NCI-H748 (cell line): Measurements from ENCODE around the gene MYL5.

ENCODE experiments used
- DNase-seq: peaks from one replicate; lab custom pipeline; 2025; ENCODE audit not compliant: unreplicated experiment; lab: John Stamatoyannopoulos, UW

Gene MYL5

DNA sequence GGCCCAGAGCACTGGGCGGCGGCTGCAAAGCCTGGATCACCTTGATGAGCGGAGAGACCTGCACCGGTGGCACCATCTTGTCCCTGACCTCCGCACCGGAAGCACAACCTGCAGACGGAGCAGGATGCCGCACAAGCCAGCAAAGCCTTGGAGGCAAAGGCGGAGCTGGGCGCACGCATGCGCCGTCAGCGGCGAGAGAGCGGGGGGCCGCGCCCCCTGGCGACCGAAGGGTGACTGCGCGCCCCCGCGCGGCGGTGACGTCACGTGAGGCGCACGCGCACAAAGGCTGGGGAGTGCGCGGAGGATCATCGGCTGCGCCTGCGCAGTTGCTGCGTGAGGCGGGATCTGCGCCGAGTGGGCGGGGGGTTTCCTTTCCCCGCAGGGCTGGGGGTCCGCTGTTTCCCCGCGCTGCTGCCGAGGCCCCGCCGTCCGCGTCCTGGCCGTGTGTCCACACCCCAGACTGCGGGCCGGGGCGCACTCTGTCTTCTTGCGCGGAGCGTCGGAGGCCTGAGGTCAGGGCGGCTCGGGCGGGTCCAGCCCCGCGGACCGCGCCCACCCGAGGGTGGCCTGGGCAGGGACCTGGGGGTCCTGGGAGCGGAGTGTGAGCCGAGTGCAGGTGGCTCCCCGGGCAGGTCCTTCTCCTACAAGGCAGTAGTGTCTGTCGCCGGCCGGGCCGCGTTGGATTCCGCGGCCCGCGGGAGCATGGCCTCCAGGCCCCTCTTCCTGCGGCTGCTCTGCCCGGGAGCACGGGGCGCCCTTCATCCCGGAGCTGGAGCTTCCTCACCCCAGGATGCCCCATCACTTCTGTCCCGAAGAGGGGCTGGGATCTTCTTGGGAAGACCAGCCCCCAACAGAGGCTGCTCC, at the start of gene MYL5, which contains the start of gene ATP5ME:
MYL5 (plus strand) TSS at position 371 of the 864 bp plus-strand sequence. CDS start 3,485 bp downstream, outside the sequence.
ATP5ME (minus strand) TSS at position 105 of the 864 bp plus-strand sequence; CDS start at position 76, 29 bp downstream.
- peak; percentile 82 for DNase-seq

GRCh38 chr4:624705-625590, 49.4 kb upstream of the MYL5 start, which contains the start of gene PDE6B:
Gene PDE6B (plus strand): TSS chr4:625573. CDS start chr4:625627, 54 bp downstream.
- DNase-seq: no peak

GRCh38 chr4:625631-626161, 48.6 kb upstream of the MYL5 start:
- no peak for DNase-seq

GRCh38 chr4:626201-627091, 47.9 kb upstream of the MYL5 start:
- DNase-seq: no peak

DNA sequence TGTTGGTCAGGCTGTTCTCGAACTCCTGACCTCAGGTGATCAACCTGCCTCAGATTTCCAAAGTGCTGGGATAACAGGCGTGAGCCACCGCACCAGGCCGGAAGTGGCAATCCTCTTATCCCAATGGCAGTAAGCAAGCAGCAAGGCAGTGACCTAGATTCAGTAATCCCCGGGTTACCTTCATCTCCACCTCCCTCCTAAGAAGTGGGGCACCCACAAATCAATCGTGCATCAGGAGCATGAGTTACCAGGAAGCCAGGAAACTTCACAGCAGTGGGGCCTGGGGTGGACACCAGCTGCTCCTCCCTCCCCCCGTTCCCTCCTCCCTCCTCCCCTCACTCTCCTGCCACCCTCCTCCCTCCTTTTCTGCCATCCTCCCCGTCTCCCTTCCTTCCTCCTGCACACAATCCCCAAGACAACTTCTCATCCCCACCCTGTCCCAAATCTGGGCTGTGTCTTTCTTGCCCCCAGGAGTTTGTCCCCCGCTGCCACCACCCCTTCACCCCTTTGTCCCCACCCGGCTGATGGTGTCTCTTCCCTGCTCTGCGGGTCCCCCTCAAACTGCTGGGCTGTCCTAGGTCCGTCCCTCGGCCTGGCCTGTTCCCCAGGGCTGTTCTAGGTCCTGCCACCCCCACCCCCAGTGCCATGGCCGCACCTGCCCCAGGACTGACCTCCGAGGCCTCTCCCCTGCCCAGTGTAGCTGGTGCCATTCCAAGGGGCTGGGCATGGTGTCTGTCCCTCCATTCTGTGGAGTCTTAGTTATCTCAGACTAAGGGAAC, 46.8 kb upstream of the MYL5 start:
- no peak for DNase-seq

- no peak for DNase-seq
These were observed 46.0 kb upstream of the MYL5 start for GRCh38 chr4:628311-628741.

DNA sequence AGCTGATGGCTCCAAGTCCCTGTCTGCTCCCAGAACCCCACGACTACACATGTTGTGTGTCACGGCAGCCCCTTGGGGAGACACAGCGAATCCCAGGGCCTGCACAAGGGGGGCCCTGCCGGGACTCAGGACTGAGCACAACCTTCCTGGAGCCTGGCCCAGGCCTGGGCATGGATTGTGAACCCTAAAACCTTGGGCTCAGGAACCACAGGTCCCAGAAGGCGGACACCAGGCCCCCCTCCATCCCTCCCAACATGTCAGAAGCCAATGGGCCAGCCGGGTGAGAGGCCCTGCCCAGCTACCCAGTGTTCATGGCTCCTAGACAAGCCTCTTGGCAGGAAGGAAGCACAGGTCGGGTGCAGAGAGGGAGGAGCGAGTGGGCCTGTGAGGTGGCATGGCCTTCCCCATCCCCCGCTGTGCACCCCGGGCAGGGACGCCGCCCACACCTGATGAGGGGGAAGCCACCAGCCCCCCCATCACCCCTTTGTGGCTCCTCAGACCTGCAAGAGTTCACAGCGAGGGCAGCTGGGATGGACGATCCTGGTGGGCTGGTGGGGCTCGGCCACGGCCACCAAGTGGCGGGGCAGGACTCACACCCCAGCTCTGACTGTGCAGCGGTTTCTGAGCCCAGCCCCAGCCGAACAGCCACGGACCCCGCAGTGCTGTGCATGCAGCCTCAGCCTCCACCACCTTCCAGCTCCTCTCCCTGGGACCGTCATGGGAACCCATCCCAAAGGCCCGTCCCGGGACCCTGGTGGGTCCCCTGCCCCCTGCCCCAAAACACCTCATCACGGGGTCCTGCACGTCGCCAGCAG, 45.3 kb upstream of the MYL5 start:
- no peak for DNase-seq

- DNase-seq: no peak
These were observed 44.8 kb upstream of the MYL5 start for GRCh38 chr4:629636-629914.

GRCh38 chr4:629915-630641, 44.3 kb upstream of the MYL5 start:
- DNase-seq: no peak

GRCh38 chr4:630656-631055, 43.7 kb upstream of the MYL5 start:
- DNase-seq: no peak

GRCh38 chr4:632196-632790, 42.0 kb upstream of the MYL5 start:
- no peak for DNase-seq

DNA sequence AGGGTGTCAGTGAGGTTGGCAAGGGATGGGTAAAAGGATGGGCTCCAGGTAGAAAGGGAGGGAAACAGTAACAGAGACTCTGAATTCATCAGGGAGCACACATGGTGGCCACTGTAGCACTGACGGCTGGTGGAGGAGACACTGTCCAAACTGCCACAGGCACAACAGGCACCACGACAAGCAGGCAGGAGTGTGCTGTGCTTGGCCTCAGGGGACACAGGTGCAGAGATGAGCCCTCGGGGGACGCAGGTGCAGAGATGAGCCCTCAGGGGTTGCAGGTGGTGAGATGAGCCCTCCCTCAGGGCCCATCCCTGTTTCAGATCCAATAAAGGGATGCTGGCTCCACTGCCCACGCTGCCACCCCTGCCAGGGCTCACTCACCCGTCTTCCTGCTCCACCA, 41.4 kb upstream of the MYL5 start:
- no peak for DNase-seq

- DNase-seq: no peak
These were observed 40.9 kb upstream of the MYL5 start for GRCh38 chr4:633406-633805.

- no peak for DNase-seq
These were observed 40.3 kb upstream of the MYL5 start for GRCh38 chr4:633976-634598.

DNA sequence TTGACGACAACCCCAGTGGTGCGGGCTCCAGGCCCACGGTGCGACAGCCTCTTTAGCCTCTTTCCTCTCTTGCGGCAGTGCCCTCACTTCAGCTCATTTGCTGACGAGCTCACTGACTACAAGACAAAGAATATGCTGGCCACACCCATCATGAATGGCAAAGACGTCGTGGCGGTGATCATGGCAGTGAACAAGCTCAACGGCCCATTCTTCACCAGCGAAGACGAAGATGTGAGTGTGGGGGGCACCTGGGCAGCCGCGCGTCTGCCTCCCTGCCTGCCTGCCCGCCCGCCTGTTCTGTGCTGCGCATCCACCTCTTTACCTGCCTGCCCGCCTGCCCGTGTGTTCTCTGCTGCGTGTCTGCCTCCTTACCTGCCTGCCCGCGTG, 39.8 kb upstream of the MYL5 start:
- DNase-seq: peak; percentile 1

DNA sequence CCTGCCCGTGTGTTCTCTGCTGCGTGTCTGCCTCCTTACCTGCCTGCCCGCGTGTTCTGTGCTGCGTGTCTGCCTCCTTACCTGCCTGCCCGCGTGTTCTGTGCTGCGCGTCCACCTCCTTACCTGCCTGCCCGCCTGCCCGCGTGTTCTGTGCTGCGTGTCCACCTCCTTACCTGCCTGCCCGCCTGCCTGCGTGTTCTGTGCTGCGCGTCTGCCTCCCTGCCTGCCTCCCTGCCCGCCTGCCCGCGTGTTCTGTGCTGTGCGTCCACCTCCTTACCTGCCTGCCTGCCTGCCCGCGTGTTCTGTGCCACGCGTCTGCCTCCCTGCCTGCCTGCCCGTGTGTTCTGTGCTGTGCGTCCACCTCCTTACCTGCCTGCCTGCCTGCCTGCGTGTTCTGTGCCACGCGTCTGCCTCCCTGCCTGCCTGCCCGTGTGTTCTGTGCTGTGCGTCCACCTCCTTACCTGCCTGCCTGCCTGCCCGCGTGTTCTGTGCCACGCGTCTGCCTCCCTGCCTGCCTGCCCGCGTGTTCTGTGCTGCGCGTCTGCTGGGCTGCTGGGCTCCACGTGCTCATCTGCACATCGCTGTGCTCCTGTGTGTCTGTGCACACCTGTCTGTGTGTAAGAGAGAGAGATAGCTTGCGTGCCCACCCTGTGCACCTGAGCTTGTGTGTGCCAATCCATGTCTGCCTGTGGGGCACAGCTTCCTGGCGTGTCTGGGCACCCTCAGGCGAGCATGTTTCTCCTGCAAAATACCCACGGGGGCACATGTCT, 39.1 kb upstream of the MYL5 start:
- DNase-seq: peak; percentile 0
